Aorta (tissue), 5 donors: ENCODE measurements around the gene C5AR1. TPM values are rescaled to one million over a fixed set of nuclear protein-coding genes. Genes with fewer than 3 reads are reported as not detected.

ENCODE experiments used
- ATAC-seq: fragments of 200-7000 bp; cut with Tn5 transposase; one replicate; pipeline ENCODE4 v1.9.1; 2022; ENCODE audit warnings: moderate library complexity; ENCODE audit not compliant: low FRiP score
- DNase-seq, 2 donors: peaks; one replicate each; pipeline ENCODE4 v3.0.0-alpha.2; 2020
- H3K27ac ChIP-seq, 2 donors: one replicate each; pipeline ENCODE4 v1.5.1; 2013; ENCODE audit warnings: low read length in 2 of 2, mild to moderate bottlenecking in 2 of 2, moderate library complexity in 2 of 2, control low read depth in 1 of 2, inconsistent platforms in 1 of 2, low read depth in 1 of 2
- H3K27me3 ChIP-seq, 2 donors: one replicate each; pipeline ENCODE4 v1.6.1; 2013; ENCODE audit warnings: control low read depth in 1 of 2, low read length in 1 of 2, mild to moderate bottlenecking in 1 of 2, moderate library complexity in 1 of 2; ENCODE audit not compliant: insufficient read depth in 2 of 2, control insufficient read depth in 1 of 2
- H3K36me3 ChIP-seq, 2 donors: one replicate each; pipeline ENCODE4 v1.6.1; 2013; ENCODE audit warnings: control low read depth in 1 of 2, low read length in 1 of 2, mild to moderate bottlenecking in 1 of 2; ENCODE audit not compliant: insufficient read depth in 2 of 2, control insufficient read depth in 1 of 2
- H3K4me1 ChIP-seq, 2 donors: one replicate each; pipeline ENCODE4 v1.6.1; 2013; ENCODE audit warnings: low read length in 2 of 2, control low read depth in 1 of 2, mild to moderate bottlenecking in 1 of 2, moderate library complexity in 1 of 2; ENCODE audit not compliant: insufficient read depth in 2 of 2, control insufficient read depth in 1 of 2
- H3K4me3 ChIP-seq, 2 donors: one replicate each; pipeline ENCODE4 v1.5.1; 2013; ENCODE audit warnings: low read length in 2 of 2, control low read depth in 1 of 2, mild to moderate bottlenecking in 1 of 2
- H3K9me3 ChIP-seq: one replicate; pipeline ENCODE4 v1.6.1; 2013; ENCODE audit warnings: mild to moderate bottlenecking, low read length; ENCODE audit not compliant: control insufficient read depth
- WGBS, 2 donors: extraction: QIAGEN DNeasy Blood & Tissue Kit; methylation state at CpG; one replicate each; pipeline ENCODE4 v1.1.7; 2013; 5-methylcytosine and 5-hydroxymethylcytosine counted together
- intact Hi-C, 2 donors: fragments of 100-400 bp; cut with DNase I; formaldehyde crosslinking; loops; one replicate each; pipeline versions ENCODE4 v1.14.2 to v1.15.0; 2022
- polyA plus RNA-seq, 2 donors: library from polyadenylated mRNA; stranded (reverse); fragments of 200-250 nt; gene quantifications; one replicate each; pipeline ENCODE4 v1.2.3, GENCODE V29; 2013
- total RNA-seq, 2 donors: library from RNA; stranded (reverse); fragmentation: NEBNext Ultra II Directional; extraction: Animal tissue kit (Norgen Biotek cat#: 25700); gene quantifications; one replicate each; pipeline ENCODE4 v1.2.1, GENCODE V29; 2021
- donor health status: healthy with polysubstance abuse.
- donor health status: Bipolar disorder and iron deficiency.
- donor health status: DM: no; HTN: no; CAD: no.
- donor health status: DM: no; HTN: no; CAD: no.
- donor health status: DM: yes; HTN: yes; CAD: no.

C5AR1 gene
- total and polyA plus RNA-seq, 4 donors, result 7.9 to 52.7 (median 25.6) TPM

GRCh38 chr19:47270408-47270807 lies 39.3 kb upstream of the C5AR1 start:
- DNase-seq (no peak), ATAC-seq (no peak)
- Histone ChIP-seq H3K27me3 (no peaks in the 10 kb centered on the region), H3K27ac (no peak overlapping the region), H3K9me3 (no peaks in the 10 kb centered on the region), H3K4me3 (no peak overlapping the region), H3K36me3 (no peaks in the 10 kb centered on the region), H3K4me1 (no peaks in the 10 kb centered on the region)
- intact Hi-C loops, result loop anchor here in 1 of 2 donors (10.0 kb wide), 2 partner anchors 244 to 1364 kb away; partner anchors contain the start of genes DBP and NAPA
- 93% methylated on average over 10 of the region's 10 CpGs for WGBS, 2 donors

DNA sequence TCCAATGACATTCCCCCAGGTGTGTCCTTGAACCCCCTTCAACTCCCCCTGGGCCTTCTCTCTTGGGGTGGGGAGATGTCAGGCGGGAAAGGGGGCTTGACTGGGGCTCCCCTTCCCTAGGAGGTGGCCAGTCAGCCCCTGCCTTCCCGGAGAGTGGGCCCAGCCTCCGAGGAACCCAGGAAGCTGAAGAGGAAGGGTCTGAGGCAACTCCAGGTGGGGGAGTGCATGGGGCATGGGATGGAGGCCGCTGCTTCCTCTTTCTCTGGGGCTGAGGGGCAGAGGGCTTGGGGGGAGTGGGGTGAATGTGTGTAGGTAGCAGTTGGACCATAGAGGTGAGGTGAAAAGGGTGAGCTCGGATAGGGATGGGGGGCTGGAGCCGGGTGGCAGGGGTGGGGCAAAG lies 37.7 kb upstream of the C5AR1 start:
- Histone ChIP-seq H3K4me1 (no peaks in the 10 kb centered on the region), H3K4me3 (no peak overlapping the region), H3K9me3 (no peaks in the 10 kb centered on the region), H3K36me3 (no peaks in the 10 kb centered on the region), H3K27me3 (no peaks in the 10 kb centered on the region), H3K27ac (no peak overlapping the region)
- ATAC-seq (no peak), DNase-seq (no peak)
- intact Hi-C loops, result loop anchor here in 1 of 2 donors (10.0 kb wide), 2 partner anchors 243 to 1363 kb away; partner anchors contain the start of genes DBP and NAPA
- WGBS, 2 donors, result 81 to 82% methylated on average over 6 of the region's 6 CpGs

DNA sequence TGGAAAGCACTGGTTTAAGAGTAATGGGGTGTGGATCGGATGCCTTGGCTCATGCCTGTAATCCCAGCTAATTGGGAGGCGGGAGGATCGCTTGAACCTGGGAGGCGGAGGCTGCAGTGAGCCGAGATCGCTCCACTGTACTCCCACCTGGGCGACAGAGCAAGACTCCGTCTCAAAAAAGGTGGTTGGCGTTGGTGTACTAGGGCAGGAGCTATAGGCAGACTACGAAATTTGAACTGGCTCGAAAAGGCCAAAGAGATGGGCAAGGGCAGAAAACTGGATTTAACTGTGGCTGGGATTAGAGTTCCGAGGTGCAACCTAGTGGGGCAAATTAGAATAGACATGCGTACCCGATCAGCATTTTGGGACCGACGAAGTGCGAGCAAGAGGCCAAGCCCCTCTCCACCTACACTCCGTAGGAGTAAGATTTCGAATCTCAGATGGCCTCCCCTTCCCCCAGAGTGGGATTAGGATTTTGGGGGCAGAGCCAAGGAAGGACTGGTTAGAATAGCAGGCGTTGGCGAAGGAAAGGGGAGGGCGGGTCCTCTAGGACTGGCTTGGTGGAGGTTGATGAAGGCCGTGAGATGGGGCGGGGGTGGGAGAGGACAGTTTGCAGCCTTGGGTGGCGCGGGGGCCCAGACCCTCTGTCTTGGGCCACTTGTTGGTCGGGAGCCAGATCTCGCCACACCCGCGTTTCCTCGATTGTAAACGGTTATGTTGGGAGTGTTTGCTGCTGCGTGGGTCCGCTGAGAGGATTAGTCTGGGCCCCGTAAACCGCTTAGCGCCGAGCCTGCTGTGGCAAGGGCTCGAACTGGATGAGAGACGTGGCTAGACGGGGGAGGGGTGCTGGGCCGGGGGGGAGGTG lies 37.0 kb upstream of the C5AR1 start:
- Histone ChIP-seq H3K27ac (peak overlapping the region in 1 of 2 donors; percentile 81), H3K36me3 (no peaks in the 10 kb centered on the region), H3K4me3 (peak overlapping the region; percentile 42 to 44), H3K4me1 (no peaks in the 10 kb centered on the region), H3K9me3 (no peaks in the 10 kb centered on the region), H3K27me3 (no peaks in the 10 kb centered on the region)
- 23 to 27% methylated on average over 42 of the region's 42 CpGs for WGBS, 2 donors
- no peak for ATAC-seq
- peak; percentile 75 to 87 for DNase-seq
- intact Hi-C loops, result loop anchor here in 1 of 2 donors (10.0 kb wide), 2 partner anchors 242 to 1362 kb away; partner anchors contain the start of genes DBP and NAPA

DNA sequence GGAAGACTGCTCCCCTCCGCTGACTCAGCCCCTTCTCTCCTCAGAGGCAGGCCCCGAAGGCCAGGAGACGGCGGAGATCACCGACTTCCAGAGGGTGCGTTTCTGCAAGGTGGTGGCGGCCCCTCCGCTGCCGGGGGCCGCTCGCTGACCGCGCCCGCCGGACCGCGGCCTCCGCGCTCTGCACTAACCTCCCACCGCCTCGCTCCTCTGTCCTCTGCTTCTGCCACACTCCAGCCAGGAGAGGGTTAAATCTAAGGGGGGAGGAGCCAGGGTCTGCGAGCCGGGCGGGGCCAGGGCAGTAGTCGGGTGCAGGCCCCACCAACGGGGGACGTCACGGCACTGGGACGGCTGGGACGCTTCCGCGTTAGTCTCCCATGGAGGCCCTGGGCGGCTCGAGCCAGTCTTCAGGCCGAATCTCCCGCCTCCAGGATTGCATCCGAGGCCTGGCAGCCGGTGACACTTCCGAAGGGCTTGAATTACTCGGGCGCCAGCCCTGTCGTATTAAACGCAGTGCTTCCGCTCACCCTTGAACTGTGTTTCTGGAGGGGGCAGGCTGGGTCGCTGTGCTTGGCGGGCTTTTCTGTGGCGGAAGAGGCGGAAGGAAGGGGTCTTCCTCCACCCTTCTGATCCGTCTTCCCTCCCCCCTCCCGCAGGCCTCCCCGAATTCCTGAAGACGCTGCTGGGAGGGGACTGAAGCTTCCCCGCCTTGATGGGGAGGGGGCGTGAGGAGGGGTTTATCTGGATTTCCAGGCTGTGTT lies 36.2 kb upstream of the C5AR1 start:
- peak; percentile 97 to 98 for DNase-seq
- Histone ChIP-seq H3K27me3 (no peaks in the 10 kb centered on the region), H3K9me3 (no peaks in the 10 kb centered on the region), H3K36me3 (no peaks in the 10 kb centered on the region), H3K4me3 (peak overlapping the region; percentile 46 to 72), H3K4me1 (no peaks in the 10 kb centered on the region), H3K27ac (peak overlapping the region; percentile 87 to 90)
- intact Hi-C loops, result loop anchor here in 1 of 2 donors (2.0 to 10.0 kb wide), 3 partner anchors 17 to 1361 kb away; partner anchors contain the start of genes CCDC9, DBP and NAPA
- peak; percentile 91 for ATAC-seq
- 0% methylated on average over 53 to 54 of the region's 54 CpGs for WGBS, 2 donors

DNA sequence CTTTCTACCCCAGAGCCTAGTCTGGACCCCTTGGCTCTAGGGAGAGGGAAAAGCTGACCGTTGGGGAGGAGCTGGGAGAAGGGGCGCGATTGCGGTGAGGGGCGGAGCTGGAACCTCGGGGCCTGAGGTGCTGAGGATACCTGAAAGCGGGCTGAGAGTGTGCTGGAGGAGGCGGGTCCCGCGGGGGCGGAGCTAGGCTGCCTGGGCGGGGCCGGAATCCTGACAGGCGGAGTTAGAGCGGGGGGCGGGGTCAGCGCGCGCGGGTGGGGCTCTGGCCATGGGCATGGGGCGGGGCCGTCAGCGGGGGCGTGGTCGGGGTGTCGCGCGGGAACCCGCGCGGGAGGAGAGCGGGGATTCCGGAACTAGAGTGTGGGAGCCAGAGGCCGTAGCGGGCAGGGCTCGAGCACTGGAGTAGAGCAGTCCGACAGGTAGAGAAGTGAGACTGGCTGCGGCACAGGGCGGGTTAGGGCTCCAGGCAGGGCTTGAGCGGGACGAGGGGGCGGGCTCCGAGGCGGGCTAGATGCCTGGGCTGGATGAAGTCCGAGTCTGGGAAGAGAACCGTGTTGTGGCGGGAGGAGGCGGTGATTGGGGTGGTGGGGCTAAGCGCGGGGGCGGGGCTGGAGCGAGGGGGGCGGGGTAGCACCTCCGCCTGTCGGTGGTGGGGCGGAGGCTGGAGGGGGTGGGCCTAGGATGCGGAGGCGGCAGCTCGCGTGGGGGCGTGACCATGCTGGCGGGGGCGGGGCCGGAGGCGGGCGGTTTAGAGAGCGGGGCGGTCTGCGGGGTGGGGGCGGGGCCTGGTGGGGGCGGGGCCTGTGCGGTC lies 35.4 kb upstream of the C5AR1 start, which contains the start of gene INAFM1:
Gene INAFM1, plus strand, starts transcription at position 815 of the 820 bp plus-strand sequence. CDS start 35 bp downstream, outside the sequence.
- 2% methylated on average over 46 to 72 of the region's 72 CpGs for WGBS, 2 donors
- intact Hi-C loops, result loop anchor here in 1 of 2 donors (2.0 to 10.0 kb wide), 3 partner anchors 17 to 1361 kb away; partner anchors contain the start of genes CCDC9, DBP and NAPA

DNA sequence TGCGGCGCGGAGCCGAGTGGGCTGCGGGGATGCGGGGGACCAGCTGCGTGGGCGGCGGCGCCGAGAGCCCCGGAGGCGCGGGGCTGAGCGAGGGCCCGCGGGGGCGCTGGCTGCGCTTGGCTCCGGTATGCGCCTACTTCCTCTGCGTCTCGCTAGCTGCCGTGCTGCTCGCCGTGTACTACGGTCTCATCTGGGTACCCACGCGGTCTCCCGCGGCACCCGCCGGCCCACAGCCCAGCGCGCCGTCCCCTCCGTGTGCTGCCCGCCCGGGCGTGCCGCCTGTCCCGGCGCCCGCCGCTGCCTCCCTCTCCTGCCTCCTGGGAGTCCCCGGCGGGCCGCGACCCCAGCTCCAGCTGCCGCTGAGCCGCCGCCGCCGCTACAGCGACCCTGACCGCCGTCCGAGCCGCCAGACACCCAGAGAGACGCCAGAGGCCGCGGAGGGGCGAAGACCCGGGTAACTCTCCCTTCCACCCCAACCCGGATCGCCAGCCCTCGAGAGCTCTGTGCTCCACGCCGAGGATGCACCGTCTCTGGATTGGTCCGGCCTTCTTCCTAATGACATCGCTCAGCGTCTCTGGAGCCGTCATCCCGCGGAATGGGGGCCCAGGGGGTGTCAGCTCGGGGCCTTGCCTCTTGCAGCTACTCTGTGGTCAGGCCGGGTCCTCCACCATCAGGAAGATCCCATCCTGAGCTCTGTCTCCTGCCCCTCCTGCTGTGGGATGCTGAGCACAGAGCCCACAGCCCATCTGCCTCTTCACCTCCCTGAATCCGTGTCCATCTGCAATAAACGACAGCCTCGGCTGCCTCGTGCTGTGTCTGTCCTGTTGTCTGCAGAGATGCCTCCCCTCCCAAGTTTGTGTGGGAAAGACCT lies 34.5 kb upstream of the C5AR1 start:
- ATAC-seq (no peak), DNase-seq (peak in 1 of 2 donors; percentile 71)
- H3K36me3 ChIP-seq, result no peaks in the 10 kb centered on the region
- intact Hi-C loops, result loop anchor here in 1 of 2 donors (2.0 to 10.0 kb wide), 3 partner anchors 18 to 1360 kb away; partner anchors contain the start of genes CCDC9, DBP and NAPA
- WGBS, 2 donors, result 3 to 6% methylated on average over 49 to 82 of the region's 82 CpGs
- H3K4me1 ChIP-seq, result no peaks in the 10 kb centered on the region
- no peaks in the 10 kb centered on the region for H3K27me3 ChIP-seq
- H3K4me3 ChIP-seq, result peak overlapping the region; percentile 45 to 48
- H3K9me3 ChIP-seq, result no peaks in the 10 kb centered on the region
- peak overlapping the region in 1 of 2 donors; percentile 63 for H3K27ac ChIP-seq

More for the DNA sequence above, 35.4 kb upstream of the C5AR1 start, which contains the start of gene INAFM1:
- Histone ChIP-seq H3K27me3 (no peaks in the 10 kb centered on the region), H3K4me3 (peak within 1 kb of the TSS; percentile 48 to 72), H3K4me1 (no peaks in the 10 kb centered on the region), H3K9me3 (no peaks in the 10 kb centered on the region), H3K27ac (peak within 1 kb of the TSS; percentile 87 to 93), H3K36me3 (no peaks in the 10 kb centered on the region)
- peak; percentile 99 to 100 for DNase-seq
- peak; percentile 93 for ATAC-seq

- H3K36me3 ChIP-seq, result no peaks in the 10 kb centered on the region
- DNase-seq, result peak; percentile 71 to 86
- no peaks in the 10 kb centered on the region for H3K9me3 ChIP-seq
- WGBS, 2 donors, result 45 to 57% methylated on average over 13 of the region's 13 CpGs
- no peaks in the 10 kb centered on the region for H3K4me1 ChIP-seq
- no peak for ATAC-seq
- intact Hi-C loops, result loop anchor here in 1 of 2 donors (2.0 to 10.0 kb wide), 3 partner anchors 19 to 1359 kb away; partner anchors contain the start of genes CCDC9, DBP and NAPA
- H3K4me3 ChIP-seq, result no peak overlapping the region
- H3K27ac ChIP-seq, result peak overlapping the region in 1 of 2 donors; percentile 6
- no peaks in the 10 kb centered on the region for H3K27me3 ChIP-seq
Measured at GRCh38 chr19:47275791-47276461, 33.7 kb upstream of the C5AR1 start.
